Muscle layer of colon (tissue), 2 donors: ENCODE measurements around the gene KCNIP3.
A peak's percentile ranks its signal among the peaks of the same experiment; 100 is the strongest.
"Not testable (repeated sequence)": the region's sequence is repeated elsewhere in the genome, so short reads cannot be mapped to it uniquely, and the experiment has no call there.

Experiments
- H3K27ac ChIP-seq: one replicate; pipeline ENCODE4 v1.7.0; 2013; ENCODE audit warnings: low read depth, mild to moderate bottlenecking, low read length, moderate library complexity
- H3K27me3 ChIP-seq, 2 donors: one replicate each; pipeline ENCODE4 v1.7.0; 2013; ENCODE audit warnings: low read length in 2 of 2, mild to moderate bottlenecking in 2 of 2; ENCODE audit not compliant: insufficient read depth in 2 of 2, control insufficient read depth in 1 of 2
- H3K36me3 ChIP-seq: one replicate; pipeline ENCODE4 v1.7.0; 2013; ENCODE audit warnings: mild to moderate bottlenecking, low read length; ENCODE audit not compliant: insufficient read depth
- H3K4me1 ChIP-seq: one replicate; pipeline ENCODE4 v1.7.0; 2013; ENCODE audit warnings: mild to moderate bottlenecking, low read length; ENCODE audit not compliant: insufficient read depth
- H3K4me3 ChIP-seq, 2 donors: one replicate each; pipeline ENCODE4 v1.7.0; 2013; ENCODE audit warnings: low read length in 2 of 2, low read depth in 1 of 2, mild to moderate bottlenecking in 1 of 2, moderate library complexity in 1 of 2
- H3K9ac ChIP-seq: one replicate; pipeline ENCODE4 v1.7.0; 2013; ENCODE audit warnings: low read length
- H3K9me3 ChIP-seq: one replicate; pipeline ENCODE4 v1.7.0; 2013; ENCODE audit warnings: mild to moderate bottlenecking, low read length
- donor health status: abdominal sarcoma.
- donor health status: Adenocarcinoma of cecum.

KCNIP3 gene

GRCh38 chr2:95390272-95390880 lies 93.2 kb downstream of the KCNIP3 start:
- H3K27me3 ChIP-seq = no peaks in the 10 kb centered on the region
- H3K27ac ChIP-seq = no peak overlapping the region
- no peak overlapping the region for H3K4me3 ChIP-seq
- H3K9ac ChIP-seq = no peak overlapping the region
- H3K36me3 ChIP-seq = no peaks in the 10 kb centered on the region
- H3K4me1 ChIP-seq = peaks cover 6% of the 10 kb centered on the region
- no peaks in the 10 kb centered on the region for H3K9me3 ChIP-seq

GRCh38 chr2:95390881-95391321 lies 93.8 kb downstream of the KCNIP3 start:
- H3K27ac ChIP-seq = no peak overlapping the region

GRCh38 chr2:95391641-95392310 lies 94.6 kb downstream of the KCNIP3 start:
- no peaks in the 10 kb centered on the region for H3K9me3 ChIP-seq
- no peak overlapping the region for H3K27ac ChIP-seq
- H3K9ac ChIP-seq = no peak overlapping the region
- H3K4me3 ChIP-seq = no peak overlapping the region
- H3K4me1 ChIP-seq = peaks cover 6% of the 10 kb centered on the region
- no peaks in the 10 kb centered on the region for H3K27me3 ChIP-seq
- H3K36me3 ChIP-seq = no peaks in the 10 kb centered on the region

More at GRCh38 chr2:95390881-95391321, 93.8 kb downstream of the KCNIP3 start:
- no peak overlapping the region for H3K4me3 ChIP-seq
- H3K27me3 ChIP-seq = no peaks in the 10 kb centered on the region
- no peaks in the 10 kb centered on the region for H3K36me3 ChIP-seq
- H3K4me1 ChIP-seq = peaks cover 6% of the 10 kb centered on the region
- H3K9me3 ChIP-seq = no peaks in the 10 kb centered on the region
- H3K9ac ChIP-seq = no peak overlapping the region

GRCh38 chr2:95392320-95392719 lies 95.2 kb downstream of the KCNIP3 start:
- peaks cover 6% of the 10 kb centered on the region for H3K4me1 ChIP-seq
- no peaks in the 10 kb centered on the region for H3K9me3 ChIP-seq
- no peak overlapping the region for H3K9ac ChIP-seq
- no peaks in the 10 kb centered on the region for H3K27me3 ChIP-seq
- no peak overlapping the region for H3K4me3 ChIP-seq
- no peak overlapping the region for H3K27ac ChIP-seq
- H3K36me3 ChIP-seq = no peaks in the 10 kb centered on the region

GRCh38 chr2:95392730-95393455 lies 95.7 kb downstream of the KCNIP3 start:
- Histone ChIP-seq H3K4me1 (peaks cover 6% of the 10 kb centered on the region), H3K36me3 (no peaks in the 10 kb centered on the region), H3K27me3 (no peaks in the 10 kb centered on the region), H3K9me3 (no peaks in the 10 kb centered on the region), H3K27ac (no peak overlapping the region), H3K4me3 (no peak overlapping the region), H3K9ac (no peak overlapping the region)

DNA sequence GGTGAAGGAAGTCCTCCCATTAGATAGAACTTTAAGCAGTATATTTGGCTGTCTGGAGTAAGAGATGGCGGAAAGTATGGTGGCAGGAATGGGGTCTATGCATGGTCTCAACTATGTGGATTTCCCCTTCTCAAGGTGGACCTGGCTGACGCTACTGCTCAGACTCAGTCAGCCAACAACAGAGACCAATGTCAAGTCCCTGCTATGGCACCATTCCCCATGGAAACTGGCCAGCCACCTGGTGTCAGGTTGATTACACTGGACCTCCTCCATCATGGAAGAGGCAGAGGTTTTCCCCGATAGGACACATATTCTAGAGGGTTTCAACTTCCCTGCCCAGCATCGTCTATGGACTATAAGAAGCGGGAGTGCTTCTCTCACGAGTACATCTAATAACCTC lies 96.8 kb downstream of the KCNIP3 start:
- no peak overlapping the region for H3K4me3 ChIP-seq
- H3K9ac ChIP-seq = no peak overlapping the region
- peaks cover 4% of the 10 kb centered on the region for H3K4me1 ChIP-seq

DNA sequence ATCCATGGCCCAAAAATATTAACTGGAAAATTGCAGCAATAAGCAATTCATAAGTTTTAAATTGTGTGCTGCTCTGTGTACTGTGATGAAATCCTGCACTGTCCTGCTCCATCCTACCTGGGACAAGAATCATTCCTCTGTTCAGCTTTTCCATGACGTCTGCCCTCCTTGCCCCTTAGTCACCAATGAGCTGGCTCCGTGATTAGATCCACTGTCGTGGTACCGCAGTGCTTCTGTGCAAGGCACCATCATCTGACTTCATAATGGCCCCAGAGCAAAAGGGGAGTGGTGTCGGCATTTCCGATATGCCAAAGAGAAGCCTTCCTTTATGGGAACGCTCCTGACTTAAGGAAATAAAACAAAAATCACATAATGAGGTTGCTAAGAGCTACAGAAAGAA lies 101.9 kb downstream of the KCNIP3 start:
- Histone ChIP-seq H3K4me1 (peaks cover 12% of the 10 kb centered on the region), H3K9me3 (no peaks in the 10 kb centered on the region), H3K4me3 (no peak overlapping the region), H3K36me3 (no peaks in the 10 kb centered on the region), H3K27ac (no peak overlapping the region), H3K9ac (no peak overlapping the region), H3K27me3 (no peaks in the 10 kb centered on the region)

More for the DNA sequence above, 96.8 kb downstream of the KCNIP3 start:
- no peak overlapping the region for H3K27ac ChIP-seq
- no peaks in the 10 kb centered on the region for H3K36me3 ChIP-seq
- no peaks in the 10 kb centered on the region for H3K9me3 ChIP-seq
- no peaks in the 10 kb centered on the region for H3K27me3 ChIP-seq

GRCh38 chr2:95401480-95401879 lies 104.3 kb downstream of the KCNIP3 start:
- Histone ChIP-seq H3K9me3 (no peaks in the 10 kb centered on the region), H3K4me1 (peaks cover 12% of the 10 kb centered on the region), H3K4me3 (peak overlapping the region in 1 of 2 donors; percentile 98), H3K36me3 (no peaks in the 10 kb centered on the region), H3K27me3 (no peaks in the 10 kb centered on the region), H3K9ac (peak overlapping the region; percentile 74), H3K27ac (no peak overlapping the region)

DNA sequence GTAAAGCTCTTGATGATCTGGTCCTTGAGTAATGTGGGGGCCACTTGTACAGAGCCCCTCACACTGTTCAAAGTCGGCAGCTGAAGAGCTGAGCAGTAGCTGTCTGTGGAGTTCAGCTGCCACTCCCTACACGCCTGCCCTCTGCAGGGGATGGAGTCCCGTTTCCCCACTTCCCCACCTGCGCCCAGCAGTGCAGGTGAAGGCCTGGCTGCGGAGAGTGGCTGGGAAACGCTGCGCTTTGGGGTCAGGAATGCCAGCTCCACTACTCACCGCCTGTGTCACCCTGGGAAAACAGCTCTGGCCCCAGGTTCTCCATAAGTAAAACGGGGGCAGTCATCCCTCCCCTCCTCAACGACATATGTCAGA lies 104.8 kb downstream of the KCNIP3 start:
- Histone ChIP-seq H3K4me1 (peaks cover 12% of the 10 kb centered on the region), H3K9ac (peak overlapping the region; percentile 74), H3K27ac (peak overlapping the region; percentile 77), H3K4me3 (peak overlapping the region; percentile 90 to 98)
- not testable (repeated sequence) for H3K36me3 ChIP-seq, H3K27me3 ChIP-seq, H3K9me3 ChIP-seq

- Histone ChIP-seq H3K27me3 (no peaks in the 10 kb centered on the region), H3K4me1 (peaks cover 12% of the 10 kb centered on the region)
Observed at GRCh38 chr2:95402370-95403203, 105.4 kb downstream of the KCNIP3 start, which contains the start of gene FAHD2A. Gene FAHD2A, plus strand, starts transcription at chr2:95402708. Its CDS starts 2,851 bp downstream, at chr2:95405559.

DNA sequence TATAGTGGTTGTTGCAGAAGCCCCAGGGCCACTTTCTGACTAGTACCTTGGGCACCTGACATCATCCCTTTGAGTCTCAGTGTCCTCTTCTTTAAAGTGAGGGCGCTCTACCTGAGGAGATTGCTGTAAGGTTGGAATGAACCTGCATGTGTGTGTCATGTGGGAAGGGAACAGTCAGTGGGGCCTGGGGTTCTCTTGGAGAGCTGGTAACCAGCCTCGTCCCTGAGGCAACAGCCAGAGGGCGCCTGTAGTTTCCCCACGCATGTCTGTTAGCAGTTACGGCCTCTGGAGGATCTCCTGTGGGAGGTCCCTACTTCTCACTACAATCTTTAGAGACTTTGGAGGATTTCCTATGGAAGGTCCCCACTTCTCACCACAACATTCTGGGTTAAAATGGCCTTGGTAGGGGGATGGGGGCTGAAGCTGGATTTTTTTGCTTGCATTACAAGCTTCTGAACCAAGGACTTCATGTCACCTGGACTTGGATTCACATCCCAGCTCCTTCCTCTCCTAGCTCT lies 106.1 kb downstream of the KCNIP3 start:
- Histone ChIP-seq H3K4me3 (peak overlapping the region; percentile 90 to 98), H3K4me1 (peaks cover 12% of the 10 kb centered on the region), H3K27ac (peak overlapping the region; percentile 77), H3K9ac (peak overlapping the region; percentile 76)
- not testable (repeated sequence) for H3K27me3 ChIP-seq, H3K9me3 ChIP-seq, H3K36me3 ChIP-seq

More at GRCh38 chr2:95402370-95403203, 105.4 kb downstream of the KCNIP3 start, which contains the start of gene FAHD2A:
- Histone ChIP-seq H3K36me3 (no peaks in the 10 kb centered on the region), H3K9ac (peak within 1 kb of the TSS; percentile 76), H3K9me3 (no peaks in the 10 kb centered on the region), H3K4me3 (peak within 1 kb of the TSS; percentile 90 to 98), H3K27ac (peak within 1 kb of the TSS; percentile 77)
